Ovary (tissue), 3 donors: ENCODE data around the gene CACNA1E.

Experiments
- CTCF ChIP-seq, 3 donors: fragments of 450-650 bp in 2 of 3; fragments of 200-600 bp in 1 of 3; IDR thresholded peaks; one replicate each; pipeline versions ENCODE4 v1.5.1 to v1.8.0; 2016 to 2022; ENCODE audit warnings: antibody characterized with exemption in 3 of 3, mild to moderate bottlenecking in 1 of 3
- EP300 ChIP-seq: sonication (generic); formaldehyde crosslinking; IDR thresholded peaks from one replicate; pipeline ENCODE4 v1.6.1; 2017; ENCODE audit warnings: antibody characterized with exemption
- donor health status: DM: no; HTN: no; CAD: no.

DNA sequence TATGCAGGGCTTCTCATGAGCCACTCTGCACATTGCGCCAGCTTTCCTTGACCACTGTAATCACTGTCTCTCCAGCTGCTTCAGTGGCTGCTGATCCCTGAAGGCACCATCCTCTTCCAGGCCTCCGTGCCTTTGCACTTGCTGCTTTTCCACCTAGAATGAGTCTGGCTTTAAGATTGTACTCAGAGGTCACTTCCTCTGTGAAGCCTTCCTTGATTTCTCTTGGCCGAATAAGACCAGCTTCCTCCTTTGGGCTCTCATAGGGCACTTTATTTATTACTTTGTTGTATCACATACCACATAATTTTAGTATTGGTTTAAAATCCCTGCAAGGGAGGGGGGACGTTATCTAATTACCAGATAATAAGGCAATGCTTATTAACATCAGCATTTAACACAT is 10.6 kb downstream of the CACNA1E start:
- TF ChIP-seq CTCF (IDR thresholded peaks at IDR 0.05) (no peak), EP300 (no peak)
